K562 (cell line): ENCODE data around the gene ZDHHC14. TPM values are rescaled to one million over a fixed set of nuclear protein-coding genes. Genes with fewer than 3 reads are reported as not detected.

Experiments
- ATAC-seq: fragments of 200-7000 bp; cut with Tn5 transposase; 3 replicates; pipeline ENCODE4 v1.9.1; 2020; ENCODE audit warnings: moderate library complexity
- BruUV-seq: library from RNA; stranded (reverse); fragments of 400-500 nt; replicated peaks from 2 replicates; lab custom pipeline; 2021; lab: Mats Ljungman, UMichigan
- CTCF ChIA-PET: fragments of 300-600 bp; formaldehyde crosslinking; extraction: SDS; loops from one replicate; lab custom pipeline; 2021; ENCODE audit warnings: low intra/inter-chr PET ratio; lab: Yijun Ruan, JAX
- POLR2A ChIA-PET: fragments of 300-600, 350-650 bp; sonication (Branson Sonifier 250); formaldehyde crosslinking; extraction: SDS; loops from one replicate; lab custom pipeline; 2021; ENCODE audit warnings: antibody characterized with exemption, inconsistent platforms; lab: Yijun Ruan, JAX
- DNase-seq, 4 experiments: peaks; one replicate each; pipeline versions ENCODE4 v3.0.0 to v3.0.0-alpha.2; 2011 to 2018; ENCODE audit warnings: low spot score in 3 of 4, mixed read lengths in 3 of 4; ENCODE audit errors: extremely low read depth in 1 of 4
- FAIRE-seq: peaks from 2 replicates; lab custom pipeline; 2011; peaks lifted over from hg19 to GRCh38; lab: Jason Lieb, UNC
- H2AFZ ChIP-seq: 2 replicates; pipeline ENCODE4 v1.6.0; 2011; ENCODE audit warnings: low read depth, low read length, control low read depth, inconsistent platforms
- H3K27ac ChIP-seq: fragments of 200-600 bp; 3 replicates; pipeline ENCODE4 v1.8.0; 2011; ENCODE audit warnings: low read depth, mild to moderate bottlenecking, control low read depth, inconsistent platforms, low read length, moderate library complexity, mixed read lengths; ENCODE audit errors: extremely low read depth
- H3K27me3 ChIP-seq, 2 experiments: fragments of 300-600 bp in 1 of 2; 2 replicates in 1 of 2; 3 replicates in 1 of 2; pipeline versions ENCODE4 v1.6.0 to v1.8.0; 2011; ENCODE audit warnings: inconsistent platforms in 2 of 2, low read length in 2 of 2, mild to moderate bottlenecking in 1 of 2, mixed read lengths in 1 of 2, moderate library complexity in 1 of 2; ENCODE audit not compliant: control insufficient read depth in 2 of 2, insufficient read depth in 2 of 2
- H3K36me3 ChIP-seq: fragments of 300-600 bp; 3 replicates; pipeline ENCODE4 v1.8.0; 2011; ENCODE audit warnings: mild to moderate bottlenecking, low read length, inconsistent platforms; ENCODE audit not compliant: control insufficient read depth, insufficient read depth
- H3K4me1 ChIP-seq, 2 experiments: fragments of 200-600 bp in 1 of 2; replicated peaks in 1 of 2; 2 replicates in 1 of 2; 3 replicates in 1 of 2; pipeline versions ENCODE4 v1.5.1 to v1.8.0; 2011; ENCODE audit warnings: inconsistent platforms in 2 of 2, low read length in 2 of 2, mild to moderate bottlenecking in 1 of 2, mixed read lengths in 1 of 2, moderate library complexity in 1 of 2; ENCODE audit not compliant: control insufficient read depth in 2 of 2, insufficient read depth in 2 of 2
- H3K4me2 ChIP-seq: 2 replicates; pipeline ENCODE4 v1.6.1; 2011; ENCODE audit warnings: low read length, control low read depth, inconsistent platforms, mixed read lengths; ENCODE audit not compliant: insufficient read depth
- H3K4me3 ChIP-seq: fragments of 200-600 bp; sonication (generic), shearing (Covaris generic); 2 replicates; pipeline ENCODE4 v1.5.1; 2016; ENCODE audit warnings: control low read depth, inconsistent platforms
- H3K79me2 ChIP-seq: fragments of 200-600 bp; 3 replicates; pipeline ENCODE4 v1.8.0; 2011; ENCODE audit warnings: low read length, inconsistent platforms; ENCODE audit not compliant: control insufficient read depth, insufficient read depth
- H3K9ac ChIP-seq, 2 experiments: 2 replicates each; pipeline versions ENCODE4 v1.6.0 to v1.6.1; 2011; ENCODE audit warnings: low read depth in 2 of 2, low read length in 2 of 2, control low read depth in 1 of 2, inconsistent platforms in 1 of 2, mild to moderate bottlenecking in 1 of 2, mixed read lengths in 1 of 2; ENCODE audit not compliant: insufficient read depth in 1 of 2
- H3K9me1 ChIP-seq: one replicate; pipeline ENCODE4 v1.6.0; 2011; ENCODE audit warnings: inconsistent platforms, mild to moderate bottlenecking, low read length, moderate library complexity; ENCODE audit not compliant: control insufficient read depth, insufficient read depth
- H3K9me3 ChIP-seq: replicated peaks from 2 replicates; pipeline ENCODE4 v1.5.1; 2011; ENCODE audit warnings: low read depth, low read length, inconsistent platforms; ENCODE audit not compliant: control insufficient read depth, insufficient read depth
- H4K20me1 ChIP-seq: replicated peaks from 2 replicates; pipeline ENCODE4 v1.6.1; 2011; ENCODE audit warnings: low read length, inconsistent platforms, mixed read lengths; ENCODE audit not compliant: control insufficient read depth, insufficient read depth
- CTCF ChIP-seq, 3 experiments: IDR thresholded peaks in 2 of 3; conservative IDR thresholded peaks in 1 of 3; 2 replicates each; pipeline ENCODE4 v1.5.1; 2011 to 2012; ENCODE audit warnings: low read length in 3 of 3, mild to moderate bottlenecking in 3 of 3, control low read depth in 2 of 3, improper control_type of control experiment in 1 of 3, inconsistent platforms in 1 of 3, low read depth in 1 of 3, mixed read lengths in 1 of 3, moderate library complexity in 1 of 3; ENCODE audit not compliant: insufficient read depth in 2 of 3
- NRF1 ChIP-seq, 2 experiments: fragments of 450-650 bp; IDR thresholded peaks in 1 of 2; conservative IDR thresholded peaks in 1 of 2; 2 replicates each; pipeline ENCODE4 v1.6.1; 2014; ENCODE audit warnings: mild to moderate bottlenecking in 2 of 2
- SRSF1 ChIP-seq: fragments of 200-400 bp; formaldehyde crosslinking; IDR thresholded peaks from 2 replicates; pipeline ENCODE4 v1.6.1; 2017; ENCODE audit warnings: mild to moderate bottlenecking, low read depth, low read length, moderate library complexity
- STAG1 ChIP-seq: sonication (generic); formaldehyde crosslinking; IDR thresholded peaks from 2 replicates; pipeline ENCODE4 v1.5.0; 2020; ENCODE audit warnings: missing genetic modification reagents, borderline replicate concordance
- TAF9B ChIP-seq: fragments of 450-650 bp; IDR thresholded peaks from 2 replicates; pipeline ENCODE4 v1.6.1; 2018; ENCODE audit warnings: mild to moderate bottlenecking; ENCODE audit not compliant: partially characterized antibody
- THAP12 ChIP-seq: fragments of 250-450 bp; sonication (Bioruptor Pico); IDR thresholded peaks from 2 replicates; pipeline ENCODE4 v1.9.0; 2021; ENCODE audit warnings: mild to moderate bottlenecking, inconsistent platforms
- ZNF592 ChIP-seq: fragments of 450-650 bp; IDR thresholded peaks from 2 replicates; pipeline ENCODE4 v1.6.1; 2017; ENCODE audit warnings: antibody characterized with exemption, mild to moderate bottlenecking
- WGBS: fragments of 100-300 bp; shearing (Covaris generic); methylation state at CpG from one replicate; pipeline ENCODE4 v1.1.6; 2016; ENCODE audit warnings: low coverage, mixed read lengths; ENCODE audit not compliant: insufficient coverage; ENCODE audit errors: missing lambda C conversion rate; 5-methylcytosine and 5-hydroxymethylcytosine counted together
- in situ Hi-C: fragments of 300-500 bp; cut with MboI; formaldehyde crosslinking; loops from 4 replicates; pipeline ENCODE4 v1.15.0; 2018; ENCODE audit warnings: inconsistent platforms, mixed read lengths
- intact Hi-C: fragments of 100-400 bp; cut with micrococcal nuclease; formaldehyde crosslinking; loops from 2 replicates; pipeline ENCODE4 v1.14.2; 2022
- polyA plus RNA-seq, 8 experiments: library from polyadenylated mRNA; depleted of rRNA in 4 of 8; stranded (reverse) in 5 of 8; unstranded in 3 of 8; fragments of >200 nt; fragmentation: Nextera tagmentation in 2 of 8; fragmentation: Illumina TruSeq in 1 of 8; extraction: Ambion mirVana in 2 of 8; extraction: Trizol in 1 of 8; gene quantifications; 2 replicates each; pipeline versions ENCODE4 v1.2.1 to v1.2.3, GENCODE V29; 2011 to 2014; ENCODE audit warnings: inconsistent platforms in 1 of 8, missing spikeins in 1 of 8
- total RNA-seq, 7 experiments: library from RNA; depleted of rRNA in 6 of 7; stranded (reverse); fragments of >200 nt in 6 of 7; fragmentation: Illumina TruSeq in 2 of 7; extraction: Trizol in 2 of 7; gene quantifications; 2 replicates each; pipeline versions ENCODE4 v1.2.1 to v1.2.3, GENCODE V29; 2011 to 2021; ENCODE audit warnings: low replicate concordance in 1 of 7

Gene ZDHHC14
- total and polyA plus RNA-seq, 9 of the 15 experiments (the other 6 are each of a cell fraction or from before 2014, with no cell fraction given) = 0.92 to 23.1 (median 13.8) TPM

- no peaks in the 10 kb centered on the region for H3K27me3 ChIP-seq
- FAIRE-seq (peak; percentile 65), DNase-seq (peak in 2 of 4 experiments; percentile 63 to 67), ATAC-seq (peak; percentile 94)
- in situ Hi-C loops = no loop called here
- peaks cover 15% of the 10 kb centered on the region for H3K36me3 ChIP-seq
- WGBS = 29% methylated on average over 9 of the region's 9 CpGs
- BruUV-seq = no TSS peak
- peak overlapping the region in 1 of 2 experiments; percentile 71; a peak in 1 of 4 replicates for H3K9ac ChIP-seq
- no peaks in the 10 kb centered on the region for H3K9me1 ChIP-seq
- POLR2A ChIA-PET = interaction anchor here (0.6 to 1.6 kb wide), 3 partner anchors 14 to 26 kb away, joined by 3 to 7 read pairs (median 3); no protein-coding TSS in a partner anchor
- H3K27ac ChIP-seq = no peak overlapping the region
- H3K79me2 ChIP-seq = no peaks in the 10 kb centered on the region
- H4K20me1 ChIP-seq = no peaks in the 10 kb centered on the region
- no peak overlapping the region for H3K4me3 ChIP-seq
- no peak overlapping the region for H2AFZ ChIP-seq
- intact Hi-C loops = loop anchor here (1.0 to 5.0 kb wide), 4 partner anchors 75 to 283 kb away; partner anchors contain the start of gene ZDHHC14
- no peaks in the 10 kb centered on the region for H3K9me3 ChIP-seq
- no peak overlapping the region for H3K4me2 ChIP-seq
- CTCF ChIA-PET = interaction anchor here (0.6 to 4.1 kb wide), 5 partner anchors 69 to 324 kb away, joined by 3 to 47 read pairs (median 4); no protein-coding TSS in a partner anchor
- H3K4me1 ChIP-seq = peaks cover 0 to 8% of the 10 kb centered on the region in 2 experiments; a peak in 2 of 5 replicates
- peak; percentile 74 to 85 (median 78) for TF ChIP-seq CTCF (IDR thresholded peaks at IDR 0.05 in 2 of 3, conservative IDR thresholded peaks at IDR 0.05 in 1 of 3; ENCODE audit: insufficient read depth in 2 of 3, low read depth in 1 of 3, low read length in 3 of 3)
- TF ChIP-seq THAP12 (CRISPR knock-in tag) = no peak
- no peak for TF ChIP-seq TAF9B
- TF ChIP-seq SRSF1 = no peak
- TF ChIP-seq NRF1 (conservative IDR thresholded peaks at IDR 0.05 in 1 of 2, IDR thresholded peaks at IDR 0.05 in 1 of 2) = no peak
- TF ChIP-seq STAG1 = peak; percentile 62; the same call in 1 of the 2 replicates
- TF ChIP-seq ZNF592 = peak; percentile 45; the same call in 1 of the 2 replicates
Measured at GRCh38 chr6:157597461-157598312, 216.7 kb downstream of the ZDHHC14 start.
